Measurements from ENCODE around the gene CRB2.

The CRB2 gene

DNA sequence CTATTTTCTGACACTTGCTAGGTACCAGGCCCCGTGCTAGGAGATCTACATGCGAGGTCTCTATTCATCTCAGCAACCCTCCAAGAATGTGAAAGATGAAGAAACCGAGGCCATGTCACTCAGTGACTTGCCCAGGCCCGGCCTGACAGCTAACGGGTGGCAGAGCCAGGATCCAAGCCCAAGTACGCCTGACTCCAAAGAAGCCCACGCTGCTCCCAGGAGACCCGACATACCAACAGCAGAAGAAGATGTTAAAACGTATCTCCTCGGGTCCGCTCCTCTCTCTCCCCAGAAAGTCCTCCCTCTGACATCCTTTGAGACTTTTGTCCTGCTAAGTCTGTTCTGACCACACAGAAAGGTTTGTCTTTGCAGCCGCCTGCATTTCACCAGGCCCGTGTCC, 65.2 kb downstream of the CRB2 start:
- DNase-seq (ENCODE audit: low read depth in 3 of 3): no peak

DNA sequence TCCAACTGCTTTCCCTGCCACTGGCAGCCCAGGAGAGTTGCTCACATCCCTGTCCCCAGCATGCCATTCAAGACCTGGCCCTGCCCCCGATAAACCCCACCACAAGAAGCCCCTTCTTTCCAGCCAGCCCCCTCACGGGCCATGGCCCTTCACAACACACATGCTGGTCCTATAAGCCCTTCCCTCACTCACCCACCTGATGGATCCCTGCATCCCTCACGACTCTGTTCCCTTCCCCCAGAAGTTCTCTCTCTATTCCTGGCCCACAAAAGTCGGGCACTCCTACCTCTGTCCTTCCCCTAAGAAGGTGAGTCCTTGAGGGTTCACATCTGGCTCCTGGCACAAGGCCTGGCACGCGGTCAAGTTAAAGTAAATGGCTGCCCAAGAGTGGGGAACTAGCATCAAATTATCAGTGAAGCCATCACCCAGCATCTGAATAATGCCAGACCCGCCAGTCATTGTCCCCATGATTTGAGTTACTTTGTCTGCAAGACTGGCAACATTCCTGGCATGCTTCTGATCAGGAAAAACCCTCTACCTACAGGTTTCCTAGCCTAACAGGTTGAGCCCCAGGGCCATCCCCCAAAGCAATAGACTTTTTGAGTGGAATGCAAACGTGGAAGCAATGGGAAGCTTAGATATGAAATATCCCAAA, 65.9 kb downstream of the CRB2 start:
- no peak for DNase-seq (ENCODE audit: low read depth in 3 of 3)

DNA sequence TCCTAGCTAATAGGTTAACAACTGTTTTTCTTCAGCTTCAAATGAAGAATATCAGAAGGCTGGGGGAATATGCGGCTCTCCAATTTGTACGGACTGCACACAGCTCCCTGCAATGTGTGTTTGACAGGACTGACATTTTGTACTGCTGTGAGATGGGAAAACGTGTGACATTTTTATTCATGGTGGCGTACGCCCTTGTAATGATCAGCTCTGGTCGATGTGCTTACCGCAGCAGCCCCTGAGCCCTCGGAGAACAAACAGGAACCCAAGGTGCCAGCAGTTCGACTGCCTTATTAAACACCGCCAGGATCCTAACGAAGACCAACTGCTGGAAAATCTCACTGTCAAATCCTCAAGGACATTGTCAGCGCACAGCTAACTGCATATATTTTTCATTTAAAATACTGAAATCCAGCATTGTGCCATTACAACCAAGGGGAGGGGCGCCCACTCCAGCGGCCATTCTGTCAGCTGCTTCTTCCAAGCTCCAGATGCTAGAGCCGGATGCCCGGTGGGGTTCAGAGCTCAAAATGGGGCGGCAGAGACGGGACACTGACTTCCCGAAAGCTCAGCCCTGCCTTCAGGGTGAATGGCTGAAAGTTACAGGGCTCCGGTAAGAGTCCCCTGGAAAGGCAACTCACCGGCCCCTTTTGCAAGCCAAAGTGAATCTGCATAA, 66.8 kb downstream of the CRB2 start:
- DNase-seq (ENCODE audit: low read depth in 3 of 3): no peak

DNA sequence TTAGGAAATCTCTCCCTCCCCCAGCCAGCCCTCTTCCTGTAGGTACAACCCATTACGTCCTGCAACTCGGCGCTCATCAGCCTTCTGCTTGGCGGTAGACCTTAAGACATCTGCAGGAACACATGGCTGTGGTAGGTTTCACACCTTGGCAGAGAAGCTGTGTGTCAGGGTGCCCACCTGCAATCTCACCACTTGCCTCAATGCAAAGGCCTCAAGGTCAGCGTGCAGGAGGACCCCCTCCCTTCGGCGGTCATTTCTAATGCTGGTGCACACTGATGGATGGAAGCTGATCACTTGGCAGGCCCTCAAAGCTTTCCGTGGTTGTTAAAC, 67.3 kb downstream of the CRB2 start:
- no peak for DNase-seq (ENCODE audit: low read depth in 3 of 3)

DNA sequence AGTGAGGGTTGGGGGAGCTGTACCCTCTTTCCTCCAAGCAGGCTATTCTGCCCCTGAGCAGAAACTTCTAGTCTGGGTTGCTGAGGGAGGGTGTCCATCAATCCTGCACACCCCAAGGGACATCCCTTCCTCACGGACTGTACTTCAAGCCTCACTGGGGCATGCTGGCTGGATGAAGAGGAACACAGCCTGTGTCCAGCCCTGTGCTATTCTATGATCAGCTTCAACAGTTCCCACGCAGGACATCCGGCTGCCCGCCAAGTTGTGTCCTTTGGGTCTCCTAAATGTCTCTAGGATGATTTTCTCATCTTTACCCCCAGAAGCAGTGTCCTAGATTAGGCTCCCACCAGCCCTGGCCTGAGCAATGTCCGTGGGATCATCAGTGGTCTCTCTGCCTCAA, 68.1 kb downstream of the CRB2 start:
- DNase-seq (ENCODE audit: low read depth in 3 of 3): no peak

DNA sequence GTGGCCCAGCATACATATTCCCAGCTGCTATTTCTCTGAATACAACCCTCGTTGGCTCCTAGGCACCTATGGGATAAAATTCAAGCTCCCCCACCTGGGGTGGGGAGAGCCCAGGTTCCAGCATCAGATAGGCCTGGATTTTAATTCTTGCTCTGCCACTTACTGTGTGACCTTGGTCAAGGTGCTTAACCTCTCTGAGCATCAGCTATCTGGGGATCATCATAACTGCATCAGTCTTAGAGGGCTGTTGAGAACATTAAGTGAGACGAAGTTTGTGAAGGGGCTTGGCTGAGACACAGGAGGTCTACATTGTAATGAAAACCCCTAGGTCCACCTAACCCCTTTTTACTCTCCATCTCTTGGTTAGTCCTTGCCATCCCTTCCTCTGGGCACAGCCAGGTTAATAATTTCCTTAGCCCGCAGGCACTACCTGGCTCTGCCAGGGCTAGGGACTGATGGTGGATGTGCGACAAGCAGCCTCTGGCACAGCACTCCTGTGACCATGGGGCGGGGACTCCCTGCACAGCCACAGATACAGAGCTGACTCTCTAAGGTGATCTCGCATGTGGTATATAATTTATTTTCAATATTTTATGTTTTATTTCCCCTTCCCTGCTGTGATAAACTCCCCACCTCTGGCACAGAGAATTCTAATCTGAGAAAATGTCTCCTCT, 68.7 kb downstream of the CRB2 start:
- no peak for DNase-seq (ENCODE audit: low read depth in 3 of 3)

DNA sequence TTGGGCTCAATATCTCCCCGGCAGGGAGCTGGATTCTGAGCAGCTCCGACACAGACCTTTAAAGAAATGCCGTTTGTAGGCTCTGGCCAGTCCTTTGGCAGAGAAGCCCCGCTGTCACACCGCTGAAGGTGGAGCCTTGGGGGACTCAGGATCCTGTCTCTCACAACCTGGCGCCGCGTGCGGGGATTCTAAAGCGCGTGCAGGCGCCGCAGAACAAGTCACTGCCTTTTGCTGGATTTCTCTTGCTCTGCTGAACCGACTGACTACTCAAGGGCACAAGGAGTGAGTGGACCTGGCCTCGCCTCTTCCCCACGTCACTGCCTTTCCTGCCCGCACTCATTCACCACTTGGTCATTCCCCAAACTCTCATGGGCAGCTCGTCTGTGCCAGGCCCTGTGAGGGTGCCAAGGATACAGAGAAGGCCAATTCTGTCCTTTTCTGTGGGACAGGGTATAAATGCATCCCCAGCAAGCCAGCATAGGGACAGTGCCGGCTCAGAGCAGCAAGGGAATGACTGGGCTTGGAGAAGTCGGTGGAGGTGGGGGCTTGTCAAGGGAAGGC, 69.3 kb downstream of the CRB2 start:
- no peak for DNase-seq (ENCODE audit: low read depth in 3 of 3)

DNA sequence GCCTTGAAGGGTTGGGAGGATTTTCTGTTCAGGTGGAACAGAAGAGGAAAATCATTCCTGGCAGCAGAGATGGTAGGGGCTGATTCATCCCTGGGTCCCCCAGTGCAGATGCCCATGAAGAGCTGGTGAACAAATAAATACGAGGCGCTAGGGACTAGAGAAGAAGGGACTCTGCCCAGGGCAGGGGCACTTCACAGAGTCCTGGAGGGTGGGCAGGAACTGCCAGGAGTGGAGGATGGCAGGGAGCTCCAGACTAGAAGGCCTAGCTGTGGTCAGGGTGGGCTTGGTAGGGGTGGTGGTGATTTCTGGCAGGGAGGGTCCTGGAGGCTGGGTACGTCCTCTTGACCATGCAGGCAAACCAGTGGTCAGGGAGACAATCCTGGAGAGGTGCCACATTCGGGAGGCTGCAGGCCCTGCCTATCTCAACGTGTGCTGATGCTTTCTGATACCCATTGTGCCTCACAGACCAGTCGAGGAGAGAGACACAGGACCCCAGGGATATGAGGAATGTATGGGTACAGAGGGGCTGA, 69.9 kb downstream of the CRB2 start:
- DNase-seq (ENCODE audit: low read depth in 3 of 3): no peak

DNA sequence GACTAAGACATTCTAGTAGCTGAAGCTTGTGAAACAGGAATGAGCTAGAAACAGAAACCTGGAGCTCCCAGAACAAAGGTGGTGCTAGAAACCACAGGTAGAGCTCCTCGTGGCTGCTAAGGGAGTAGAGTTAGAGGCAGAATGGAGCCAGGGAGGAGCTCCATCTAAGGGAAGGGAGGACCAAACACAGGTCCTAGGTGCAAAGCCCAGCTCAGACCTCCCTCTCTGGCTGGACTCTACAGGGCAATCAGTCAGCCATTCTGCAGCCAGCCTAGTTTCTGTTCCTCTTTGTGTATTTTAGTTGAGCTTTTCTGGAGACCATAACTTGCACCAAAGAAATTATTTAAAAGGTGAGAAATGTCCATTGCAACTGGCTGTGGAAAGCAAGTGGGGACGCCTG, 70.4 kb downstream of the CRB2 start:
- no peak for DNase-seq (ENCODE audit: low read depth in 3 of 3)

Data from stimulated activated CD4-positive, alpha-beta T cell treated with anti-CD3 and anti-CD28 coated beads, TNF-alpha, amount 100 ng/mL, for 24 hours (primary cell).